ENCODE measurements around the gene TCOF1.

The TCOF1 gene

GRCh38 chr5:150352244-150353031, 5.1 kb upstream of the TCOF1 start:
- DNase-seq, result no peak

- no peak for DNase-seq
Observed at GRCh38 chr5:150353032-150353675, 4.3 kb upstream of the TCOF1 start.

- DNase-seq, result no peak
Observed at GRCh38 chr5:150355791-150356190, 1.7 kb upstream of the TCOF1 start.

- no peak for DNase-seq
Observed at GRCh38 chr5:150356575-150357294, 762 bp upstream of the TCOF1 start.

GRCh38 chr5:150358261-150359095, 981 bp downstream of the TCOF1 start:
- no peak for DNase-seq

GRCh38 chr5:150361301-150361700, 3.8 kb downstream of the TCOF1 start:
- no peak for DNase-seq

- no peak for DNase-seq
Observed at GRCh38 chr5:150363185-150363584, 5.7 kb downstream of the TCOF1 start.

GRCh38 chr5:150364004-150364403, 6.5 kb downstream of the TCOF1 start:
- DNase-seq, result no peak

- DNase-seq, result no peak
Observed at GRCh38 chr5:150368526-150368925, 11.0 kb downstream of the TCOF1 start.

- no peak for DNase-seq
Observed at GRCh38 chr5:150372639-150373038, 15.1 kb downstream of the TCOF1 start.

- DNase-seq, result no peak
Observed at GRCh38 chr5:150374651-150375050, 17.2 kb downstream of the TCOF1 start.

GRCh38 chr5:150376799-150377771, 19.6 kb downstream of the TCOF1 start:
- DNase-seq, result no peak

- no peak for DNase-seq
Observed at GRCh38 chr5:150377964-150378694, 20.6 kb downstream of the TCOF1 start.

GRCh38 chr5:150384701-150385100, 27.2 kb downstream of the TCOF1 start:
- no peak for DNase-seq

- no peak for DNase-seq
Observed at GRCh38 chr5:150386024-150386855, 28.7 kb downstream of the TCOF1 start.

GRCh38 chr5:150389531-150390266, 32.2 kb downstream of the TCOF1 start:
- no peak for DNase-seq

GRCh38 chr5:150391064-150391834, 33.8 kb downstream of the TCOF1 start:
- no peak for DNase-seq

GRCh38 chr5:150391986-150392385, 34.5 kb downstream of the TCOF1 start:
- DNase-seq, result no peak

Measured in NCI-H1092 treated with DMSO at 0.1 percent for 48 hours (cell line).